ENCODE measurements around the gene SLC6A13.
"Not testable (repeated sequence)": the region's sequence is repeated elsewhere in the genome, so short reads cannot be mapped to it uniquely, and the experiment has no call there.

Gene SLC6A13

GRCh38 chr12:197911-198695, 64.5 kb downstream of the SLC6A13 start:
- DNase-seq (ENCODE audit: low read depth), result no peak

- no peak for DNase-seq (ENCODE audit: low read depth)
These were observed 65.3 kb downstream of the SLC6A13 start for GRCh38 chr12:197347-197746.

DNA sequence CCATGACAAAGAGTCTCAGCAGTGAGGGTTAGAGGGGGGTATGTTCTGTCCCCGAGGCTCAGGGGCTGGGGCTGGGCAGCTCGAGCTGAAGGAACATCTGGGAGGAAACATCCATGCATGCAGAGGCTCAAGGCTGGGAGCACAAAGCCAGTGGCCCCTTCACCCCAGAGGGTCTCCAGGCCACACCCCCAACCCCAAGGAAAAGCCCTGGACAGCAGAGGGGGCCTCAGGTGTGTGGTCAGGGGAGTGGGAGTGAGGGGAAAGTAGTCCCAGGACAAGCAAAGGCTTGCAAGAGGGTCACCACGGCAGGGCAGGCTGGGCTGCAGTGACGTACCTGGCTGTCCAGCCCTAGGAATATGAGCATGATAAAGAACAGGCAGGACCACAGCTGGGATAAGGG, 66.2 kb downstream of the SLC6A13 start:
- no peak for DNase-seq (ENCODE audit: low read depth)

DNA sequence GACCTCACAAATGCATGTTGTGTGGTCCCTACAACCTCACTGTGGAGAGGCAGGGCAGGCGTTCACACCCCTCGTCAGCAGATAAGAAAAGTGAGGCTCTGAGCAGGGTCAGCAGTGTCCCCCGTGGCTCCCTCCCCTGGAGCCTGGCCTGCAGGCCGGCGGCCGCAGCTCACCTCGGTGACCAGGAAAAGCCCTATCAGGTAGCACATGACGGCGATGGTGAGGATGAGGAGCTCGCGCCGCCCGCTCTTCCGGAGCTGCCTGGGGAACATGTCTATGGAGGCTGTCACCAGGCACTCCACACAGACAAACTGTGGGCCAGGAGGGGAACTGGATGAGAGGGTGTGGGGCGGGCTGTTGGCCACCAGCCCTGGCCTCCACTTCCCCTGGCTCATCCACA, 66.7 kb downstream of the SLC6A13 start:
- no peak for DNase-seq (ENCODE audit: low read depth)

DNA sequence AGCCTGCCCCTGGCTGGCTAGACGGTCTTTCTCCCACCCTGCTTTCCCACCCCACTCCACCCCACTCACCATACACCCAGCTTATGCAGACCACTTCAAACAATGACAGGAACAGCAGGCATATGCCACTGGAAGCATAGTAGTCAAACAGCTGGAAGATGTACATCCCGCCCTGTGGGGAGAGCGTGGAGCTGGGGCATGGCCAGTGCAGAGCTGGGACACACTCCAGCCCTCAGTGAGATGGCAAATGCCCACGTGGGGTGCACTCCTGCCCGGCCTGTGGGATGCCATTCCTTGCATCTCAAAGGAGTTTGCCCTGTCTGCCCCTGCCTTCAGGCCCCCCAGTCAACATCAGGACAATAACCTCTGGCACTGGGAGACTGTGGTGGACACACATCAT, 67.5 kb downstream of the SLC6A13 start:
- DNase-seq (ENCODE audit: low read depth), result no peak

- no peak for DNase-seq (ENCODE audit: low read depth)
These were observed 68.4 kb downstream of the SLC6A13 start for GRCh38 chr12:194276-194675.

DNA sequence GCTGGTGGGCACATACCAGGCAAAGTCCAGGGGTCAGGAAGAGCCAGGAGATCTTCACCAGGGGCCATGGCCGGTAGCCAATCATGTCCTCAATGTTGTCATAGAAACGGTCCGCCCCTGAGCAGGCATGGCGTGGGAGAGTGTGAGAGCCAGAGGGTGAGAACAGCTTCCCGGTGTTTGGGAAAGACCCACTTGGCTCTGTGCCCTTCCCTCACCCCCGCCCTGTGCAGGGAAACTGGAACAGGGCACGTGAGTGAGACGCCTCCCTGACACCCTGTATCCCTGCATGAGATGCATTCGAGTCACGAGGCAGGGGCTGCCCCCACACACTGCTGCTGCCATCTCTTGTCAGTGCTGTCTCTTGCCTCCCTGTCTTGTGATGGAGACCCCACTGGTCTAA, 69.4 kb downstream of the SLC6A13 start:
- DNase-seq (ENCODE audit: low read depth), result no peak

DNA sequence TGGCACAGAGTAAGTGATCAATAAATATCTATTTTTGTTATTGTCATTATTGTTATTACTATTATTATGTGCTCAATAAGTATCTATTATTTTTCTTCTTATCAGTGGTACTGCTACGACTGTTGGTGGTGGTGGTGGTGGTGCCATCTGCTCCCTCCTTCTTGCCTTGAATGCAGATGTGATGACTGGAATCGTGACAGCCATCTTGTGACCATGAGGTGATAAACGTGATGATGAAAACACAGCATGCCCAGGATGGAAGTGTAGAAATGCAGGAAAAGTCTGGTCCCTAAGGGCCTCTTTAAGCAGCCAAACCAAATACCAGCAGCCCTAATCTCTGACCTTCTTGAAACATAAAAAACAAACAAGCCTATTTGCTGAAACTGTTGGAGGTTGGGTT, 71.1 kb downstream of the SLC6A13 start:
- DNase-seq (ENCODE audit: low read depth), result no peak

- no peak for DNase-seq (ENCODE audit: low read depth)
These were observed 71.8 kb downstream of the SLC6A13 start for GRCh38 chr12:190881-191280.

DNA sequence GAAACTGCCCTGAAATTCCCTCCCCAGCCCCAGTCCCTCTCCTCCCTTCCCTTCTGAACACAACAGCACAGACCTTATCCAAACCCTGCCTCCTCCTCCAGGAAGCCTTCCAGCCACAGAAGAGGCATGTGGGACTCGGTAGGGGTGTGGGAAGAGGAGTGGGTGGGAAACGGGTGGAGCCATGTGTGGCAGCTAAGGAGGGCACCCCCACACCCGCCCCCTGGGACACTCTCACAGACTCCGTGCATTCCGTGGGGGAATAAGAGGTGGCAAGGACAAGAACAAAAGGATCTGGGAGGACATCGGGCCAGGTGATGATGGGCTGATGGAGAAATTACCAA, 73.0 kb downstream of the SLC6A13 start:
- no peak for DNase-seq (ENCODE audit: low read depth)

DNA sequence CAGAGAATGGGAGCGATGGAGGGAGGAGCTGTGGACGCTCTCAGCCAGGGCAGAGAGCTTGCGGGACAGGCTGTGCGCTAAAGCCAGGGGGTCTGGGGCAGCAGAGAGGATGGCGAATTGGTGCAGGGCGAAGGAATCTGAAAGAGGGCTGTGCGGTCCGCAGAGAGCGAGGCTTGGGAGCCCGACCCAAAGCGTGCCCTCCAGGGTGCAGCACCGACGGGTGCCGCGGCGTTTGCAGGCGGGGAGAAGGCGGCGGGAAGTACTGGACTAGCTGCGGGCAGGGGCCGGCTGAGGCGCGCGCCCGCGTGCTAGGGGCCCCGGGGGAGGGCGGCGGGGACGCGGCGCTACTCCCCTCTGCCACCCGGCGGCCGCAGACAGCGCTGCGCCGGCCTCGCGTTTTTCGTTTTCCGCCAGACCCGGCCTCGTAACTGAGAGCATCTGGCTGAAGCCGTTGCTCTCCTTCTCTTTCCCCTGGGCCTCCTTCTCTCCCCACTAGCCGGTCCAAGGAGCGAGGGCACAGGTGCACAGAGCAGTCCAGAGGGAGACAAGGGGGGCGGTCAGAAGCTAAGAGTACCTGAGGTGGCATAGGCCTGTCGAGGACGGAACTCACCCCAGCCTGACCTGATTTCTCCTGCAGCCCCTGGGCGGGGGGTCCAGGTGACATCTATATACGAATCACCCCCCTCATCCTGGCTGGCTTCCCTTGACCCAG, 73.6 kb downstream of the SLC6A13 start:
- DNase-seq (ENCODE audit: low read depth), result no peak

DNA sequence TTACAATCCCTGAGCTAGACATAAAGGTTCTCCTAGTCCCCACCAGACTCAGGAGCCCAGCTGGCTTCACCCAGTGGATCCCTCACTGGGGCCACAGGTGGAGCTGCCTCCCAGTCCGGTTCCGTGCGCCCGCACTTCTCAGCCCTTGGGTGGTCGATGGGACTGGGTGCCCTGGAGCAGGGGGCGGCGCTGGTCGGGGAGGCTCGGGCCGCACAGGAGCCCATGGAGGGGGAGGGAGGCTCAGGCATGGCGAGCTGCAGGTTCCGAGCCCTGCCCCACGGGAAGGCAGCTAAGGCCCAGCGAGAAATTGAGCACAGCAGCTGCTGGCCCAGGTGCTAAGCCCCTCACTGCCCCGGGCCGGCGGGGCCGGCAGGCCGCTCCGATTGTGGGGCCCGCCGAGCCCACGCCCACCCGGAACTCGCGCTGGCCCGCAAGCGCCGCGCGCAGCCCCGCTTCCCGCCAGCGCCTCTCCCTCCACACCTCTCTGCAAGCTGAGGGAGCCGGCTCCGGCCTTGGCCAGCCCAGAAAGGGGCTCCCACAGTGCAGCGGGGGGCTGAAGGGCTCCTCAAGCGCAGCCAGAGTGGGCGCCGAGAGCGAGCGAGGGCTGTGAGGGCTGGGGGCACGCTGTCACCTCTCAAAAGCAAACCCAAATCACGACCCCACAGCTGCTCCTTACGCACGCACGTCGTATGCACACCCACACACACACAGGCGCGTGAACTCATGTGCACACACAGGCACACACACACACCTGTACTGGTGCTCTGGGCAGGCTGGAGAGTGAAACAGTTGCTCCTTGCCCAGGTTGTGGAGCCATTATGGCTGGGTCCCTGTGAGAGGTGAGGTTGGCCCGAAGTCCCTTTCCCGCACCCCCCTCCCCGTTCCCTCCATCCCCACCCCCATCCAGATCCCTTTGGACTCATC, 74.4 kb downstream of the SLC6A13 start:
- DNase-seq (ENCODE audit: low read depth), result not testable (repeated sequence)

DNA sequence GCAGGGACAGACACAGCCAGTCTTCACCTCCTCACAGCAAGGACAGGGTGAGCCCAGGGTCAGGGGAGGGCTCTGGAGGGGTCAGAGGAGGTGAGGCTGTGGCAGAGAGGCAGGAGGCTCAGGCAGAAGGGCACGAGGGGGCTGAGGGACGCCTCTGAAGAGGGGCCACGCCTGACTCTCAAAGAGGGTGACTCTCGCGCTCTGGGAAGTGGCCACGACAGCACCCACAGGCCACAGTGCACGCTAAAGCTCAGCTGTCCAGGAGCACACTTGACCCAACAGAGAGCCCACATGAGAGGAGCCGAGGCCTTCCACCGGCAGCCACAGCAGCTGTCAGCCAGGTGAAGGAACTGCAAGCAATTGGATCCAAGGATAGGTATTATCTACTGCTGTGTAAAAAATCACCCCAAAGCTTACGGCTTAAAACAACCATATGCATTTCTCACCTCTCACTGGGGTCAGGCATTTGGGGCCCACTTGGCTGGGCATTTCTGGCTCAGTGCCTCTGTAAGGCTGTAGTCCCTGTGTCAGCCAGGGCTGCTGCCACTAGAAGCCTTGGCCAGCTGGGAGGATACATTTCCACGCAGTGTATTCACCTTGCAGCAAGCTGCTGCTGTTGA, 76.5 kb downstream of the SLC6A13 start:
- DNase-seq (ENCODE audit: low read depth), result no peak

DNA sequence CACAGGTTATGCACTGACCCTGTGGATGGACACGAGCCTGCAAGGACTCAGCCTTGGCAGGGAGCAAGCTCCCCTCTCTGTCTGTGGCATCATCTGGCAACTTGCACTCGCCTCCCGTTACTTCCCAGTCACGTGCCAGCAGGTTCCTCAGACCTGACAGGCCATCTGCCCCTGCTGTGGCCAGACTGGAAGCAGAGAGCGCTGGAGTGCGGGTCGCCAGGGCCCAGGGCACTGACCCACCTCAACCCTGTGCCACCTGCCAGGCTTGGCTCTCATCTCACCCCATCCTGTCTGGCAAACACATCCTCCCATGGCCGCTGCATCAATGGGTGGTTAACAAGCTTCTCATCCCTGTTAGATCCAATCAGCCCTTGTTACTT, 77.1 kb downstream of the SLC6A13 start:
- no peak for DNase-seq (ENCODE audit: low read depth)

GRCh38 chr12:184811-185575, 77.6 kb downstream of the SLC6A13 start:
- DNase-seq (ENCODE audit: low read depth), result no peak

GRCh38 chr12:182381-182892, 80.2 kb downstream of the SLC6A13 start:
- no peak for DNase-seq (ENCODE audit: low read depth)

GRCh38 chr12:181921-182320, 80.7 kb downstream of the SLC6A13 start:
- DNase-seq (ENCODE audit: low read depth), result no peak

GRCh38 chr12:180445-180844, 82.2 kb downstream of the SLC6A13 start:
- DNase-seq (ENCODE audit: low read depth), result no peak

DNA sequence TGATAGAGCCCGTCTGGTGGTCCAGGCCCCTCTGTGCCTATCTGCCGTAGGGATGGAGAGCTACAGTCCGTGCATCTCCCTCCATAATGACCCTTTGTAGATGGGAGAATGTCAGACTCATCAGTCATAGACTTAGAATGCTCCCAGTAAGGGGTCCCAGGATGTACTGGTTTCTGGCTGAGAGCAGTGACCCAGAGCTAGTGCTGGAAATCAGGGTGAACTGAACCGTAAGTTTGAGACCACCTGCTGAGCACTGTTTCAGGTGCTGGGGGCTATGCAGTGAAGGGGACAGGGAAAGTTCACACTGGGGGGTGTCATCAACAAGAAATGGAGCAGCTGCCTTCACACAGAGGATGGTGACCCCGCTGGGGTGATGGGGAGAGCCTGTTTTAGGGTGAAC, 82.8 kb downstream of the SLC6A13 start:
- DNase-seq (ENCODE audit: low read depth), result no peak

DNA sequence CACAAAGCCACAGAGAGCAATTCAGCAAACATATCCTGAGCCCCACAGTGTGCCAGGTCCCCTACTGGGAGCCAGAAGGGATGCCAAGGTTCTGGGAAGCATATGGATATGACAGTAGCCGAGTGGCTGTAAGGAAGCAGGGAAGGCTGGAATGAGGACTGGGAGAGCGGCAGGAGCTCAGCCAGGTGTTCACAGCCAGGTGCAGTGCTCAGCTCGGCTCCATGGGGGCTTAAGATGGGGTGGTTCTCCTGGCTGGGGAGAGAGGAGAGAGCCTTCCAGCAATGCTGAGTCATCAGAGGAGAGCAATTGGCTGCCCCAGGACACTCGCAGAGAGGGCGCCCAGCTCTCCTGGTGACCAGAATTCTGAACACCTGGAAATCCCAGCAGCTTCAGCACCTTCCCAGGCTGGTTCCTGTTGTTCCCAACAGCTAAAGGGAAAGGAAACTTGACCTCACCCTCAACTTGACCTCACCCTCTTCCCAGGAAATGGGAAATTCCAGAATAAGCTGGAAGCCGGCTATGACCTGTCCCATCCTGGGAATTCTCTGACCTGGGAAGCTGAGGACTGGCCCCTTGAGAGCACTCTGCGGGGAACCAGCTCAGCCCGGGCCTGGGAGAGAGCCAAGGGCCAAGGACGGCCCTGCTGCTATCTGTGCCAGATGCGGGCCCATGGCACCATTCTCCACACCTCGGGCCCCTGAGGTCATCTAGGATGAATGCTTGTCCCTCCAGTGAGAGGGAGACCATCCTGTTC, 83.3 kb downstream of the SLC6A13 start:
- DNase-seq (ENCODE audit: low read depth), result no peak

DNA sequence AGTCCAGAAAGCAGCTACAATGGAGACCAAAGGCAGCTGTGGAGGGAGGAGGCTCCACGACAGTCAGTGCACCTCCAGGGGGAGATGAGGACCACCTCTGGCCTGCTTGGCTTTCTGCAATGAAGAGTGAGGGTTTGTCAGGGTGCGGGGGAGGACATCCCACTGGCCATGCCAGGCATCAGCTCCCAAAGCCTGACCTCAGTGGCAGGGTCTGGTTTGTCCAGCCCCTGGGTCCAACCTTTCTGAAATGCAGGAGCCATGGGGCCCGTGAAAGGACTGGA, 83.9 kb downstream of the SLC6A13 start:
- no peak for DNase-seq (ENCODE audit: low read depth)
